Measurements from ENCODE around the gene COPS7A. TPM values are rescaled to one million over a fixed set of nuclear protein-coding genes. Genes with fewer than 3 reads are reported as not detected.
A peak's percentile ranks its signal among the peaks of the same experiment; 100 is the strongest.
"Not testable (repeated sequence)": the region's sequence is repeated elsewhere in the genome, so short reads cannot be mapped to it uniquely, and the experiment has no call there.

Gene COPS7A
- total RNA-seq, 1 experiment from 2014 or later, result 125 TPM

DNA sequence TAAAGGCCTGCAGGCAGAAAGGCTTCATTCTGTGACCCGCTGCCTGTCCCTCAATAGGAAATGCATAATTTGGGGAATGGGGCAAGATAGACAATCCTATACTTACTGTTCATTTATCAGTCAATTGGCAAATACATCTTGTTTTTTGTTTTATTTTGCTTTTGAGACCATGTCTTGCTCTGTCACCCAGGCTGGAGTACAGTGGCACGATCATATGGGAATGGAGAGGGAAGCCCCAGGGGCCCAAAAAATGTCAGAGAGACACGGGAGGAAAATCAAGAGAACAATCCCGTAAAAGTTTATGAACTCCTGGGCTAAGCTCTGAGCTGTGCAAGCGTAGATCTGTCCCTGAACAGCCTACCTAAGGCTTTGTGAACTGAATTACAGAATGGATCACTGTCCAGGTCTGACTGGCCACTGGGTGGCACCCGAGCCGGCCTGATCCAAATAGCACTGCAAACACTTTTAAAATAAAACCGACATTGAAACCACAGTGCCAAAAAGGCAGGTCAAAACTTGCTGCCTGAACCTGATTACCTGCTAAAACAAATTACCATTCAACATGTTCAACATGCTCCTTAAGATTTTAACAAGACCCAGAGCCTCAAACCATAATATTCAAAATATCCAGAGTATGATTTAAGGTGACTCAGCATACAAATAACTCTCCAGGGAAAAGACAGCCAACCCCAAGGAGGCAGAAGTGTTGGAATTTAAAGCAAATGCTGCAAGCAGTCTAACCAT, 11.8 kb downstream of the COPS7A start:
- H3K4me3 ChIP-seq, result no peak overlapping the region
- peaks cover 16% of the 10 kb centered on the region for H3K36me3 ChIP-seq
- no peaks in the 10 kb centered on the region; the same call in 1 of the 2 replicates for H3K9me3 ChIP-seq
- peak; percentile 36 for DNase-seq
- no peaks in the 10 kb centered on the region for H3K27me3 ChIP-seq

GRCh38 chr12:6736754-6737153, 12.9 kb downstream of the COPS7A start:
- DNase-seq, result no peak
- Histone ChIP-seq H3K4me3 (no peak overlapping the region), H3K27me3 (no peaks in the 10 kb centered on the region), H3K36me3 (peaks cover 7% of the 10 kb centered on the region), H3K9me3 (no peaks in the 10 kb centered on the region; the same call in 1 of the 2 replicates)

- not testable (repeated sequence) for H3K4me3 ChIP-seq, H3K36me3 ChIP-seq, H3K9me3 ChIP-seq, DNase-seq, H3K27me3 ChIP-seq
These were observed 18.2 kb downstream of the COPS7A start for GRCh38 chr12:6742080-6742479.

GRCh38 chr12:6742834-6743233, 19.0 kb downstream of the COPS7A start:
- no peaks in the 10 kb centered on the region for H3K9me3 ChIP-seq
- H3K27me3 ChIP-seq, result no peaks in the 10 kb centered on the region
- H3K36me3 ChIP-seq, result peaks cover 8% of the 10 kb centered on the region
- DNase-seq, result no peak
- H3K4me3 ChIP-seq, result no peak overlapping the region

DNA sequence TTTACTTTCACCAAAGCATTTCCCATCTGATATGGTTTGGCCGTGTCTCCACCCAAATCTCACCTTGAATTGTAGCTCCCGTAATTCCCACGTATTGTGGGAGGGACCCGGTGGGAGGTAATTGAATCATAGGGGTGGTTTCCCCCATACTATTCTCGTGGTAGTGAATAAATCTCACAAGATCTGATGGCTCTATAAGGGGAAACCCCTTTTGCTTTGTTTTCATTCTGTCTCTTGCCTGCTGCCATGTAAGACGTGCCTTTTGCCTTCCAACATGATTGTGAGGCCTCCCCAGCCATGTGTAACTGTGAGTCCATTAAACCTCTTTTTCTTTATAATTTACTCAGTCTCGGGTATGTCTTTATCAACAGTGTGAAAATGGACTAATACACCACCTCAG, 19.5 kb downstream of the COPS7A start:
- not testable (repeated sequence) for H3K9me3 ChIP-seq, H3K27me3 ChIP-seq

DNA sequence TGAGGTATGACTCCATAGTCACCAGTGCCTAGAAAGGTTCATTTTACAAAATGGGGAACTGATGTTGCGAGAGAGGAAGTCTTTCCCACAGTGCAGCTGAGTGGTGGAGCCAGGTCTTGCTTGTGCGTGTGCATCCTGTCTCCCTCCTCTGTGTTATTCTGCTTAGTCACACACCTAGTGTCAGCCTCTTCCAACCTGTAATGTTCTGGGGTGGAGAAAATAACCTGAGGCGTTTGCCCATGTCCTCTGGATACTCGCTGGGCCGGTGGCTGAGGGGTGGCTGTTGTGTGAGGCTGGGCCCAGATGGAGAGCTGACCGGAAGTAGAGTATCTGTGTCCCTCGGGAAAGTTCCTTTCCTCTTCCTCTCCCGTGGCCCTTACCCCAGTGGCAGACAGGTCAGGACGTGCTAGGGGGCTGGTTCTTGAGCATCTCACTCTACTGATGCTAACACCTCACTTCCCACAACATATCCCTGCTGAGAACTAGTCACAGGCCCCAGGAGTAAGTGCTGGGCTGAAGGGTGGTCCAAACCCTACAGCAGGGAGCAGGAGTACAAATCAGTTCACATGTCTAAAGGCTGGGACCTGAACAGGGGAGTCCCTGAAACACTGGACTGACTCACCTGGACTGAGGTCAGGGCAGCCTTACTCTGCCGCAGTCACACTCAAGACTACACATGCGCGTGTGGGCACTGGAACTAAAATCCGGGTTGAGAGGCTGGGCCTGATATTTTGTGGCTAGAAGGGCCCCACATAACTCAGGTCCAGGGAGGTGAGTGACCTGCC, 22.1 kb downstream of the COPS7A start:
- Histone ChIP-seq H3K27me3 (no peaks in the 10 kb centered on the region), H3K4me3 (no peak overlapping the region), H3K36me3 (peaks cover 39% of the 10 kb centered on the region), H3K9me3 (no peaks in the 10 kb centered on the region)
- DNase-seq, result no peak

More for the DNA sequence above, 19.5 kb downstream of the COPS7A start:
- H3K36me3 ChIP-seq, result peaks cover 12% of the 10 kb centered on the region
- H3K4me3 ChIP-seq, DNase-seq: not testable (repeated sequence)

GRCh38 chr12:6747216-6747615, 23.4 kb downstream of the COPS7A start:
- no peak for DNase-seq
- H3K4me3 ChIP-seq, result no peak overlapping the region
- peaks cover 51% of the 10 kb centered on the region for H3K36me3 ChIP-seq
- H3K9me3 ChIP-seq, result no peaks in the 10 kb centered on the region
- H3K27me3 ChIP-seq, result no peaks in the 10 kb centered on the region

- Histone ChIP-seq H3K4me3 (no peak overlapping the region), H3K36me3 (peaks cover 58% of the 10 kb centered on the region), H3K9me3 (no peaks in the 10 kb centered on the region), H3K27me3 (no peaks in the 10 kb centered on the region)
- no peak for DNase-seq
These were observed 24.9 kb downstream of the COPS7A start for GRCh38 chr12:6748761-6749160.

- DNase-seq, result no peak
- peaks cover 58% of the 10 kb centered on the region for H3K36me3 ChIP-seq
- no peak overlapping the region for H3K4me3 ChIP-seq
- H3K27me3 ChIP-seq, result no peaks in the 10 kb centered on the region
- no peaks in the 10 kb centered on the region for H3K9me3 ChIP-seq
These were observed 26.7 kb downstream of the COPS7A start for GRCh38 chr12:6750506-6750905.

DNA sequence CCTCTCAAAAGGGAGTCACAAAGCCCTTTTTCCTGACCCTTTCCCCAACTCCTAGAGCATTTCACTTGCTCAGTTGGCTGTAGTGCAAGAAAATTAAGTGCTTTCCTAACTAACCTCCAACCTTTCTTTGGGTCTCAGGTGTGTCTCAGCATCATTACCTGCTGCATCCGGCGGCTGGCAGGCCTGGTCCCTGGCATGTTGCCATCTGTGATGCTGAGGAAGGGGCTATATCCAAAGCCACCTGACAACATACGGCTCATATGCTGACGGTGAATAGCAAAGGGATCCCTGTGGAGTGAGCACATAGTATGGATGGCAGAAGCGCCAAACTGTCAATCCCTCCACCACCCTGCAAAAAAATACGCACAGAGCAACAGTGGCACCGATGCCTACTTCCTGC, 27.9 kb downstream of the COPS7A start:
- peak overlapping the region; percentile 97 for H3K4me3 ChIP-seq
- peaks cover 58% of the 10 kb centered on the region for H3K36me3 ChIP-seq
- no peaks in the 10 kb centered on the region for H3K27me3 ChIP-seq
- DNase-seq, result no peak
- H3K9me3 ChIP-seq, result no peaks in the 10 kb centered on the region

DNA sequence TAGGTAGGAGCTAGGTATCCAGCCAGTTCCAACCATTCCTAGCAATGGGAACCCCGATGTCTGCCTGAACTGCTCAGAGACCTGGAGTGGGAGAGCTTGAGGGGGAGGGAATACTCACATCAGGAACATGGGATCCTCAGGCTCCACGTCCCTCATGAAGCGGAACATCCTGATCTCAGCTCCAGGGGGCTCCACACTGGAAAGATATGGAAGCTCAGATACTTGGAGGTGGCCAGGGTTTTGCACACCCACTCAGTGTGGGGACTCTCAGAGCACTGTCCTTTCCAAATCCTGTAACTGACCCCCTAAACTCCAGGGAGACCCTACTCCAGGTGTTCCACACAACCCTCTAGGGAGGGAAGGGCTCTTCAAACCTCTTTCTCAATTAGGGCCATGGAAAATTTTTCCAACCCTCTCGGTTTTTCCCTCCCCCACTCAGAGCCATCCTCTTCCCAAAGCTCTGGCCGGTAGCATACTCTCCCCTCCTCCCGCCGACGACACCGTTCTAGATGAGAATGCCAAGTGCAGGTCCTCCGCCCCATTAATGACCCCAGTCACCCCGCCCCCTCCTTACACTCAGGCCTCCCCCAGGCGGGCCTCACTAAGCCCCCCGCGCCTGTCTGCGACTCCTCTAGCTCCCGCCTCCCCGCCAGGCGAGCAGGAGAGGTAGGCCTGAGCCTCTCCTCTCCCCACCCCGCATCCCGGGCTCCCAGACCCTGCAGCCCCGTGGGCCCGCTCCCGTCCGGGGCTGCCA, 28.5 kb downstream of the COPS7A start:
- no peaks in the 10 kb centered on the region for H3K27me3 ChIP-seq
- peak overlapping the region; percentile 97 for H3K4me3 ChIP-seq
- peaks cover 55% of the 10 kb centered on the region for H3K36me3 ChIP-seq
- DNase-seq, result peak; percentile 49
- H3K9me3 ChIP-seq, result no peaks in the 10 kb centered on the region

DNA sequence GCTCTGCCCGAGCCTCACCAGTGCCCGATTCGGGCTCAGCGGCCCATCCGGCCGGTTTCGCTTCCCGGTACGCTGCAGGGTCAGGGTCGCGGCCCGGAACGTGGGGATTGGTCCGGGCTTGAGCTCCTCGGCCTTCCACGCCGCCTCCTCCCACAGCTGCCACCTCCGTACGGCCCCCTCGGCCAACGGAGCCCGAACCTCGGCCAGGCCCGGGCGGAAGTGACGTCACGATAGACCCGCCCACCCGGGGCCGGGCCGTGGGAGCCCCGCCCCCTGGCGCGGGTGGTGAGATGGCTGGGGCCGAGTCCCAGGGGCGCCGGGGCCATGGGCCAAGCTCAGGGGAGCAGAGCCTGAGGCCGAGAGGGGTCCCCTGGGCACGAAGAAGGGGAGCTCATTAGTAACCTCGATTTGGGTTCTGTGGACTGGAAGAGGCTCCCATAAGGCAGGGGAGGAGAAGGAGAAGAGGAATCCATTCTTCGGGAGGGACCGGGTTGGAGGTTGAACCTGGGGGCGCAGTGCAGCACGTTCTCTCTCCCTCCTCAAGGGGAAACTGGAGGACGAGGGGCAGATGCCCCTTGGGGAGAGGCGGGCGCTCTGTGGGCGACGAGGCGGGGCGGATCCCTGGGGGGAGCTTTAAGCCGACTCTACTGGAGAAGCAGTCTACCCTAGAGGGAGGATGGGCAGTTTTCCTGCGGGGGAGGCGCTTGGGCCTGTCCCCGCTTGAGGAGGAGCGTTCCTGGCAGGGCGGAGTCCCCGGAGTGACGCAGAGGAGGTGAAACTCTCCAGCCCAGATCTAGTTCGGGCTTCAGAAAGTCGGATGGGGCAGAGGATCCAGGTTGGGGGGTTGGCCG, 29.3 kb downstream of the COPS7A start, which contains the start of gene MLF2:
MLF2 (minus strand) TSS at position 221 of the 851 bp plus-strand sequence. CDS start 807 bp downstream, outside the sequence.
- Histone ChIP-seq H3K36me3 (peaks cover 47% of the 10 kb centered on the region), H3K9me3 (no peaks in the 10 kb centered on the region), H3K27me3 (no peaks in the 10 kb centered on the region), H3K4me3 (peak within 1 kb of the TSS; percentile 97)
- peak; percentile 98 for DNase-seq

GRCh38 chr12:6753772-6754356, 30.0 kb downstream of the COPS7A start:
- Histone ChIP-seq H3K27me3 (no peaks in the 10 kb centered on the region), H3K36me3 (peaks cover 40% of the 10 kb centered on the region), H3K9me3 (no peaks in the 10 kb centered on the region), H3K4me3 (no peak overlapping the region)
- no peak for DNase-seq

GRCh38 chr12:6754411-6754810, 30.6 kb downstream of the COPS7A start:
- Histone ChIP-seq H3K4me3 (no peak overlapping the region), H3K27me3 (no peaks in the 10 kb centered on the region), H3K36me3 (peaks cover 34% of the 10 kb centered on the region), H3K9me3 (no peaks in the 10 kb centered on the region)
- DNase-seq, result no peak

DNA sequence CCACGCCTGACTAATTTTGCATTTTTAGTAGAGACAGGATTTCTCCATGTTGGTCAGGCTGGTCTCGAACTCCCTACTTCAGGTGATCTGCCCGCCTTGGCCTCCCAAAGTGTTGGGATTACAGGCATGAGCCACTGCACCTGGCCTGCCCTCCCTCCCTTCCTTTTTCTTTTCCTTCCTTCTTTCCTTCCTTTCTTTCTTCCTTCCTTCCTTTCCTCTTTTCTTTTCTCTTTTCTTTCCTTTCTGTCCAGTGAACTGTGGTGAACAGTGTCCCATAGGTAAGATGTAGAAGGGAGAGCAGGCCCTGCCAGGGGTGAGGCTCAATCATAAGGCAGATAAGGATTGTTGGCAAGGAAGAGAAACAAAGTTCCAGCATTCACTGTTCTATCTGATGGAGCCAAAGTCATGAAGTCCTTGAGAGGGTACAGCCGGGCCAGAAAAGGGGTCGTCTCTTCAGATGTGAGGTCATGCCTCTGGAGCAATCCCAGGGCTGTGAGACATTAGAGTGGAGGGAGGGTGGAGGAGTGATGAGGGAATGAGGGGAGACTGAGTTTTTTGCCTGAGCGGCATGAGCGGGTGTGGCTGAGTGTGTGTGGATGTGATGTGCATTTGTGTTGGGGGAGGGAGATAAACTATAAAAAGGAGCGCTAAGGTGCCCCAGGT, 33.3 kb downstream of the COPS7A start:
- DNase-seq, result no peak
- no peaks in the 10 kb centered on the region for H3K9me3 ChIP-seq

More for the DNA sequence above, 33.3 kb downstream of the COPS7A start:
- peaks cover 7% of the 10 kb centered on the region for H3K36me3 ChIP-seq
- no peaks in the 10 kb centered on the region for H3K27me3 ChIP-seq
- no peak overlapping the region for H3K4me3 ChIP-seq

Measured in MG63 (cell line).